Lung (tissue), 12 donors: ENCODE measurements around the gene IKBKG. TPM values are rescaled to one million over a fixed set of nuclear protein-coding genes. Genes with fewer than 3 reads are reported as not detected.

ENCODE experiments used
- ATAC-seq: fragments of 200-7000 bp; cut with Tn5 transposase; one replicate; pipeline ENCODE4 v1.9.1; 2020; ENCODE audit warnings: moderate number of reproducible peaks; ENCODE audit not compliant: insufficient read depth, low FRiP score
- DNase-seq, 3 donors: peaks; one replicate each; pipeline ENCODE4 v3.0.0-alpha.2; 2013 to 2017
- H3K27ac ChIP-seq, 2 donors: one replicate each; pipeline ENCODE4 v1.5.1; 2013; ENCODE audit warnings: mild to moderate bottlenecking in 2 of 2, moderate library complexity in 2 of 2, control low read depth in 1 of 2, inconsistent platforms in 1 of 2, low read depth in 1 of 2, low read length in 1 of 2
- H3K27me3 ChIP-seq, 3 donors: one replicate each; pipeline ENCODE4 v1.5.1; 2013; ENCODE audit warnings: low read length in 2 of 3; ENCODE audit not compliant: control insufficient read depth in 3 of 3, insufficient read depth in 3 of 3
- H3K36me3 ChIP-seq, 4 donors: one replicate each; pipeline ENCODE4 v1.5.1; 2013; ENCODE audit warnings: low read length in 4 of 4, mild to moderate bottlenecking in 1 of 4, moderate library complexity in 1 of 4; ENCODE audit not compliant: control insufficient read depth in 4 of 4, insufficient read depth in 4 of 4
- H3K4me1 ChIP-seq, 5 donors: one replicate each; pipeline ENCODE4 v1.5.1; 2013; ENCODE audit warnings: low read length in 5 of 5, mild to moderate bottlenecking in 2 of 5, moderate library complexity in 1 of 5; ENCODE audit not compliant: control insufficient read depth in 5 of 5, insufficient read depth in 5 of 5
- H3K4me3 ChIP-seq: one replicate; pipeline ENCODE4 v1.5.1; 2013; ENCODE audit warnings: mild to moderate bottlenecking, control low read depth, moderate library complexity
- H3K9ac ChIP-seq, 2 donors: one replicate each; pipeline ENCODE4 v1.5.1; 2013; ENCODE audit warnings: low read length in 2 of 2, control low read depth in 1 of 2; ENCODE audit not compliant: insufficient read depth in 1 of 2
- H3K9me3 ChIP-seq, 4 donors: one replicate each; pipeline ENCODE4 v1.5.1; 2013; ENCODE audit warnings: low read length in 3 of 4, mild to moderate bottlenecking in 1 of 4, moderate library complexity in 1 of 4; ENCODE audit not compliant: control insufficient read depth in 4 of 4, insufficient read depth in 3 of 4
- WGBS, 2 donors: extraction: QIAGEN DNeasy Blood & Tissue Kit; methylation state at CpG; one replicate each; pipeline ENCODE4 v1.1.7; 2013; 5-methylcytosine and 5-hydroxymethylcytosine counted together
- polyA plus RNA-seq, 2 donors: library from polyadenylated mRNA; stranded (reverse); fragments of 200-250 nt; gene quantifications; one replicate each; pipeline ENCODE4 v1.2.1, GENCODE V29; 2013
- total RNA-seq, 2 donors: library from RNA; depleted of rRNA in 1 of 2; stranded (reverse); fragments of >200 nt in 1 of 2; gene quantifications; one replicate each; pipeline ENCODE4 v1.2.1, GENCODE V29; 2014 to 2021
- TF ChIP-seq, protein P1 (sequence below): IDR thresholded peaks from 2 replicates; pipeline ENCODE4 v1.5.1; 2012; ENCODE audit warnings: mild to moderate bottlenecking; ENCODE audit errors: control extremely low read depth, extremely low read depth
- donor health status: control.
- donor health status: control.
- donor health status: Bipolar disorder and iron deficiency.
- donor health status: healthy.
- donor health status: DM: yes; HTN: yes; CAD: no.

Gene IKBKG
- total and polyA plus RNA-seq, 4 donors: 12.0 to 58.3 (median 36.4) TPM

DNA sequence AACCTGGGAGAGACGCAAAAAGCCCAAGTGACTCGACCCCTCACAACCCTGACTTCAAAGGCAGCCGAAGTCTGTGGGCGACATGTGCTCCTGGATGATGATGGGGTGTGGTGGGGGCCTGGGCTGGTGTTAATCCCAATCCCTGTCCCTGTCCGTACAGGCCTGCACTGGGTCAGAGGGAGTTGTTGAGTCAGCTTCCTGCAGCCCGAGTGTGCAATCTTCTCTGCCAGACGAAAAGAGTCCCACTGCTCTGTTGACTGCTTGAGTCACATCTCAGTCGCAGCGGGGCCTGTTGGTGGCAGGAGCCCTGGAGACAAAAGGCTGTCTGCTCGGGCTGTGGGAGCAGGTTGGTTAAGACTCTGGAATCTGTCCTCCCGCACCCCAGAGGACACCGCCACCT, 41.7 kb upstream of the IKBKG start:
- TF ChIP-seq, protein P1, sequence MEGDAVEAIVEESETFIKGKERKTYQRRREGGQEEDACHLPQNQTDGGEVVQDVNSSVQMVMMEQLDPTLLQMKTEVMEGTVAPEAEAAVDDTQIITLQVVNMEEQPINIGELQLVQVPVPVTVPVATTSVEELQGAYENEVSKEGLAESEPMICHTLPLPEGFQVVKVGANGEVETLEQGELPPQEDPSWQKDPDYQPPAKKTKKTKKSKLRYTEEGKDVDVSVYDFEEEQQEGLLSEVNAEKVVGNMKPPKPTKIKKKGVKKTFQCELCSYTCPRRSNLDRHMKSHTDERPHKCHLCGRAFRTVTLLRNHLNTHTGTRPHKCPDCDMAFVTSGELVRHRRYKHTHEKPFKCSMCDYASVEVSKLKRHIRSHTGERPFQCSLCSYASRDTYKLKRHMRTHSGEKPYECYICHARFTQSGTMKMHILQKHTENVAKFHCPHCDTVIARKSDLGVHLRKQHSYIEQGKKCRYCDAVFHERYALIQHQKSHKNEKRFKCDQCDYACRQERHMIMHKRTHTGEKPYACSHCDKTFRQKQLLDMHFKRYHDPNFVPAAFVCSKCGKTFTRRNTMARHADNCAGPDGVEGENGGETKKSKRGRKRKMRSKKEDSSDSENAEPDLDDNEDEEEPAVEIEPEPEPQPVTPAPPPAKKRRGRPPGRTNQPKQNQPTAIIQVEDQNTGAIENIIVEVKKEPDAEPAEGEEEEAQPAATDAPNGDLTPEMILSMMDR: no peak
- ATAC-seq (peak; percentile 39), DNase-seq (no peak)
- WGBS, 2 donors: 77 to 86% methylated on average over 12 of the region's 12 CpGs
- H3K27ac ChIP-seq: no peak overlapping the region
- no peaks in the 10 kb centered on the region for H3K27me3 ChIP-seq
- no peak overlapping the region for H3K4me3 ChIP-seq
- no peak overlapping the region for H3K9ac ChIP-seq
- H3K4me1 ChIP-seq: no peaks in the 10 kb centered on the region
- H3K36me3 ChIP-seq: peaks cover 2 to 11% (median 5%) of the 10 kb centered on the region in 4 donors
- H3K9me3 ChIP-seq: peaks cover 0 to 18% (median under 1%) of the 10 kb centered on the region in 4 donors

DNA sequence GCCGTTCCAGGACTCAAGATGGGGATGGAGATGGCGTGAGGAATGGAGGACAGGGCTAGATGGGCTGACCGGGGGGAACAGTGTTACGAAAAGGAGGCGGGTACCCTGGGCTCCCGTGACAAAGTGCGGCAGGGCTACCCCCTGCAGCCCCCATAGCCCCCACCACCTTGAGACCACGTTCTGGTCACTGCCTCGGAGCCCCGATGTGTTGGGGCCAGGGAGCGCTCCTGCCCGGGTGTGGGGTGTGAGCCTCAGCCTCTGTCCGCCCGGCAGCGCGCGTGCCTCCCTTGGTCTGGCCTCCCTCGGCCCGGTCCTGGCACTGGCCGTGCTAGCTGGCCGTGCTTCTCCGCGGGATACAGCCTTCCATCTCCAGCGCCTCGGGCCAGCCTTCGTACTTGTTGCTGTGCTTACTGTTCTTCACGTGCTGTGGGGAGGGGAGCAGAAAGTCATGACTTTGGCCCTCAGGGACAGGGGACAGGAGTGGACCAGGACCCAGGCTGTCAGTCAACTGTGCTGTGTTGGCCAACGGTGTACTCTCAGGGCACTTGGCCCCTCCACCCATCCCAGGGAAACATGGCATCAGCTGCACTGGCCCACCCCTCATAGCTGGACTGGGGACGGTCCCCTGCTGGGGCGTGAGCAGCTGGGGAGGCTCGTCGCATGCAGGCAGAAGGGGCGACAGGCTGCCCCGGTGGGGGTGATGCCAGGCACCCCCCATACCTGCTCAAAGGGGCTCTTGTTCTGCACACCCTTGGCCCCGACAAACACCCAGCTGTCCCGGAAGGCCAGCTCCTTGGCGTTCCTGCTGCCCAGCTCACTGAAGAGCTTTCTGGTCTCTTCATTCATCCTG, 40.7 kb upstream of the IKBKG start:
- TF ChIP-seq, protein P1: no peak
- WGBS, 2 donors: 93 to 94% methylated on average over 15 to 37 of the region's 37 CpGs
- Histone ChIP-seq H3K4me3 (no peak overlapping the region), H3K4me1 (no peaks in the 10 kb centered on the region), H3K27ac (no peak overlapping the region), H3K9ac (no peak overlapping the region), H3K27me3 (no peaks in the 10 kb centered on the region), H3K36me3 (peaks cover 2 to 11% (median 5%) of the 10 kb centered on the region in 4 donors), H3K9me3 (peaks cover 0 to 19% (median under 1%) of the 10 kb centered on the region in 4 donors)
- no peak for ATAC-seq
- no peak for DNase-seq

DNA sequence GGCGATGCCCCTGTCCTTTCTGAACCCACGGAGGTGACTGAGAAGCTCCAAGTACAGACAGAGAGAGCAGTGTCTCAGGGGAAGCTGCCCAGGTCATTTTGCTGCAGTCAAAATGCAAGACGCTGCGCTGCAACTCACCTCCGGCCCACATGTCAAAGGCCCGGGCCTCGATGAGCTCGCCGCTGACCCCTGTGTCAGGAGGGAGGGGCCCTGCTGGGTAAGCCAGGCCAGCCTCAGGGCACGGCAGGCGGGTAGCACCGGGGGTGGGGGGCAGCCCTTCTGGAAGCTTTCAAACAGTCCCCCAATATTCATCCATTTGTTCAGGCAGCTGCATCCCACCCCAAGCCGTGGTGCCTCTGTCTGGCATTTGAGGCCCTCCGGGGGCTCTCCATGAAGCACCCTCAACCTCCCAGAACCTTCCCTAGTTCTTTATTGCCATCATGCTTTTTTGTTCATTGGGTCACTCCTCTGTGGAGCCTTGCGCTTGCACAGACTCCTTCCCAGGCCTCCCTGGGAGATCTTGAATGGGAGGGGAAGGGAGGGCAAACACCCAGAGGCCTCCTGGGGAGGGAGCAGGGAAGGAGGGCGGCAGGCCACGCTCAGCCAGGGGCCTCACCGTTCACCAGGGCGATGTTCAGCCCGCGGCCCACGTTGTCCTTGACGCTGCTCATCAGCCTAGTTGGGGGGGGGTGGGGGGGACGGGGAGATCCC, 39.6 kb upstream of the IKBKG start:
- H3K9ac ChIP-seq: no peak overlapping the region
- no peaks in the 10 kb centered on the region for H3K27me3 ChIP-seq
- H3K9me3 ChIP-seq: peaks cover 0 to 16% (median under 1%) of the 10 kb centered on the region in 4 donors
- TF ChIP-seq, protein P1: no peak
- ATAC-seq: no peak
- H3K27ac ChIP-seq: no peak overlapping the region
- H3K4me1 ChIP-seq: no peaks in the 10 kb centered on the region
- no peak for DNase-seq
- no peak overlapping the region for H3K4me3 ChIP-seq
- H3K36me3 ChIP-seq: peaks cover 2 to 11% (median 5%) of the 10 kb centered on the region in 4 donors
- WGBS, 2 donors: 88 to 93% methylated on average over 18 to 24 of the region's 24 CpGs
